PC-3 (cell line): ENCODE measurements around the gene IQGAP3. TPM values are rescaled to one million over a fixed set of nuclear protein-coding genes. Genes with fewer than 3 reads are reported as not detected.

Source experiments
- ATAC-seq: fragments of 200-7000 bp; cut with Tn5 transposase; 2 replicates; pipeline ENCODE4 v1.9.1; 2020; ENCODE audit warnings: mild to moderate bottlenecking, moderate library complexity
- BruUV-seq: library from RNA; stranded (reverse); fragments of 400-500 nt; replicated peaks from 2 replicates; lab custom pipeline; 2021; lab: Mats Ljungman, UMichigan
- CTCF ChIA-PET: fragments of 300-600 bp; sonication (Branson Sonifier 250); formaldehyde crosslinking; loops from one replicate; lab custom pipeline; 2022; ENCODE audit warnings: antibody characterized with exemption; lab: Charles Lee
- POLR2A ChIA-PET: fragments of 300-600 bp; sonication (Branson Sonifier 250); formaldehyde crosslinking; loops from one replicate; lab custom pipeline; 2022; ENCODE audit warnings: antibody characterized with exemption; ENCODE audit not compliant: unreplicated experiment; lab: Charles Lee
- DNase-seq: peaks from one replicate; pipeline ENCODE4 v3.0.0-alpha.2; 2015
- H2AFZ ChIP-seq: fragments of 300-600 bp; sonication (generic); 2 replicates; pipeline ENCODE4 v1.6.0; 2016; ENCODE audit warnings: antibody characterized with exemption, low read length
- H3F3A ChIP-seq: fragments of 300-600 bp; sonication (generic); one replicate; pipeline ENCODE4 v1.6.0; 2017; ENCODE audit warnings: antibody characterized with exemption, low read length, control low read depth, mild to moderate bottlenecking; ENCODE audit not compliant: unreplicated experiment
- H3K27ac ChIP-seq: fragments of 300-600 bp; sonication (generic); 2 replicates; pipeline ENCODE4 v1.5.1; 2016; ENCODE audit warnings: mild to moderate bottlenecking, low read length
- H3K27me3 ChIP-seq: fragments of 300-600 bp; sonication (generic); 2 replicates; pipeline ENCODE4 v1.6.1; 2016; ENCODE audit warnings: low read length, mixed read lengths
- H3K36me3 ChIP-seq: fragments of 300-600 bp; sonication (generic); 2 replicates; pipeline ENCODE4 v1.6.1; 2016; ENCODE audit warnings: low read depth, mixed run types, low read length, mixed read lengths
- H3K4me1 ChIP-seq: fragments of 300-600 bp; sonication (generic); 2 replicates; pipeline ENCODE4 v1.5.1; 2016; ENCODE audit warnings: low read length; ENCODE audit not compliant: insufficient read depth
- H3K4me2 ChIP-seq: fragments of 300-600 bp; sonication (generic); 2 replicates; pipeline ENCODE4 v1.6.0; 2016; ENCODE audit warnings: low read length
- H3K4me3 ChIP-seq: fragments of 300-600 bp; sonication (generic); 2 replicates; pipeline ENCODE4 v1.5.1; 2016; ENCODE audit warnings: mild to moderate bottlenecking, low read length, mixed read lengths
- H3K79me2 ChIP-seq: fragments of 300-600 bp; sonication (generic); 2 replicates; pipeline ENCODE4 v1.6.1; 2017; ENCODE audit warnings: low read length, mixed read lengths
- H3K9ac ChIP-seq: fragments of 300-600 bp; sonication (generic); 2 replicates; pipeline ENCODE4 v1.6.0; 2016; ENCODE audit warnings: mild to moderate bottlenecking, low read length
- H3K9me2 ChIP-seq: fragments of 300-600 bp; sonication (generic); replicated peaks from 2 replicates; pipeline ENCODE4 v1.6.1; 2016; ENCODE audit warnings: mixed run types, low read length, mixed read lengths
- H3K9me3 ChIP-seq: fragments of 300-600 bp; sonication (generic); 2 replicates; pipeline ENCODE4 v1.6.1; 2016; ENCODE audit warnings: low read length, mixed read lengths
- H4K20me1 ChIP-seq: fragments of 300-600 bp; sonication (generic); 2 replicates; pipeline ENCODE4 v1.6.1; 2016; ENCODE audit warnings: low read length, mixed read lengths
- EZH2 ChIP-seq: fragments of 300-600 bp; sonication (generic); IDR thresholded peaks from one replicate; pipeline ENCODE4 v1.6.1; 2017; ENCODE audit warnings: antibody characterized with exemption, mild to moderate bottlenecking, low read length; ENCODE audit not compliant: unreplicated experiment
- EZH2phosphoT487 ChIP-seq: fragments of 300-600 bp; sonication (generic); IDR thresholded peaks from 2 replicates; pipeline ENCODE4 v1.6.1; 2018; ENCODE audit warnings: mild to moderate bottlenecking, antibody characterized with exemption, low read length, borderline replicate concordance
- intact Hi-C: fragments of 100-400 bp; cut with micrococcal nuclease; formaldehyde crosslinking; loops from 2 replicates; pipeline ENCODE4 v1.9.0; 2023
- total RNA-seq: library from RNA; depleted of rRNA; stranded (reverse); fragments of >200 nt; gene quantifications from 2 replicates; pipeline ENCODE4 v1.2.3, GENCODE V29; 2014; rRNA removed
- TF ChIP-seq, protein P1 (sequence below): fragments of 300-600 bp; sonication (generic); conservative IDR thresholded peaks from 2 replicates; pipeline ENCODE4 v1.5.1; 2017; ENCODE audit warnings: antibody characterized with exemption, low read depth, mild to moderate bottlenecking, low read length

Gene IQGAP3
- total RNA-seq, 1 experiment from 2014 or later: 54.3 TPM

GRCh38 chr1:156475568-156476500 lies 96.5 kb downstream of the IQGAP3 start:
- H3K4me1 ChIP-seq: peaks cover 36% of the 10 kb centered on the region
- no peak overlapping the region for H3K27ac ChIP-seq
- ATAC-seq (no peak), DNase-seq (no peak)
- no peaks in the 10 kb centered on the region for H3K79me2 ChIP-seq
- TF ChIP-seq, protein P1, sequence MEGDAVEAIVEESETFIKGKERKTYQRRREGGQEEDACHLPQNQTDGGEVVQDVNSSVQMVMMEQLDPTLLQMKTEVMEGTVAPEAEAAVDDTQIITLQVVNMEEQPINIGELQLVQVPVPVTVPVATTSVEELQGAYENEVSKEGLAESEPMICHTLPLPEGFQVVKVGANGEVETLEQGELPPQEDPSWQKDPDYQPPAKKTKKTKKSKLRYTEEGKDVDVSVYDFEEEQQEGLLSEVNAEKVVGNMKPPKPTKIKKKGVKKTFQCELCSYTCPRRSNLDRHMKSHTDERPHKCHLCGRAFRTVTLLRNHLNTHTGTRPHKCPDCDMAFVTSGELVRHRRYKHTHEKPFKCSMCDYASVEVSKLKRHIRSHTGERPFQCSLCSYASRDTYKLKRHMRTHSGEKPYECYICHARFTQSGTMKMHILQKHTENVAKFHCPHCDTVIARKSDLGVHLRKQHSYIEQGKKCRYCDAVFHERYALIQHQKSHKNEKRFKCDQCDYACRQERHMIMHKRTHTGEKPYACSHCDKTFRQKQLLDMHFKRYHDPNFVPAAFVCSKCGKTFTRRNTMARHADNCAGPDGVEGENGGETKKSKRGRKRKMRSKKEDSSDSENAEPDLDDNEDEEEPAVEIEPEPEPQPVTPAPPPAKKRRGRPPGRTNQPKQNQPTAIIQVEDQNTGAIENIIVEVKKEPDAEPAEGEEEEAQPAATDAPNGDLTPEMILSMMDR: no peak
- TF ChIP-seq EZH2phosphoT487 (no peak), EZH2 (no peak)
- no peak overlapping the region for H3K4me2 ChIP-seq
- H4K20me1 ChIP-seq: peaks cover 4% of the 10 kb centered on the region; the same call in 1 of the 2 replicates
- no peaks in the 10 kb centered on the region for H3K27me3 ChIP-seq
- H2AFZ ChIP-seq: no peak overlapping the region
- CTCF ChIA-PET: no interaction called here
- POLR2A ChIA-PET: interaction anchor here (0.6 kb wide), 1 partner anchor 19 kb away, joined by 5 read pairs; no protein-coding TSS in a partner anchor
- H3F3A ChIP-seq: peaks cover 5% of the 10 kb centered on the region
- H3K9me2 ChIP-seq: no peaks in the 10 kb centered on the region
- no peak overlapping the region for H3K9ac ChIP-seq
- H3K9me3 ChIP-seq: no peaks in the 10 kb centered on the region
- peaks cover 64% of the 10 kb centered on the region for H3K36me3 ChIP-seq
- H3K4me3 ChIP-seq: no peak overlapping the region
- intact Hi-C loops: no loop called here
- no TSS peak for BruUV-seq

Other genes starting within 250 kb of the IQGAP3 start
- gene CCT3, start 234.3 kb downstream of the IQGAP3 start, total RNA-seq: 666 and 692 TPM in 2 replicates
- gene TSACC, start 234.0 kb downstream of the IQGAP3 start, total RNA-seq: 0.51 and 1.3 TPM in 2 replicates
- gene RHBG, start 203.4 kb downstream of the IQGAP3 start, total RNA-seq: 0.26 TPM in 1 of 2 replicates, not detected in the other
- 17.3 and 27.4 TPM in 2 replicates for gene MEF2D, start 71.8 kb downstream of the IQGAP3 start, total RNA-seq
- not detected in 2 replicates for gene TTC24, start 7.2 kb upstream of the IQGAP3 start, total RNA-seq
- gene NAXE, start 19.2 kb upstream of the IQGAP3 start, total RNA-seq: 237 and 261 TPM in 2 replicates
- gene GPATCH4, start 28.9 kb upstream of the IQGAP3 start, total RNA-seq: 37.3 and 73.7 TPM in 2 replicates
- gene HAPLN2, start 46.9 kb upstream of the IQGAP3 start, total RNA-seq: 1.1 TPM in 1 of 2 replicates, not detected in the other
- gene BCAN, start 69.6 kb upstream of the IQGAP3 start, total RNA-seq: not detected in 2 replicates
- gene NES, start 104.8 kb upstream of the IQGAP3 start, total RNA-seq: 58.2 and 70.0 TPM in 2 replicates
- gene CRABP2, start 133.0 kb upstream of the IQGAP3 start, total RNA-seq: 120 and 150 TPM in 2 replicates
- 10.4 and 14.6 TPM in 2 replicates for gene METTL25B, start 155.9 kb upstream of the IQGAP3 start, total RNA-seq
- 39.2 and 51.7 TPM in 2 replicates for gene ISG20L2, start 156.2 kb upstream of the IQGAP3 start, total RNA-seq
- 232 and 275 TPM in 2 replicates for gene MRPL24, start 168.5 kb upstream of the IQGAP3 start, total RNA-seq
- 586 and 1,030 TPM in 2 replicates for gene HDGF, start 179.1 kb upstream of the IQGAP3 start, total RNA-seq
- 103 TPM in 2 replicates for gene PRCC, start 195.0 kb upstream of the IQGAP3 start, total RNA-seq
- 6.9 and 7.8 TPM in 2 replicates for gene SH2D2A, start 244.3 kb upstream of the IQGAP3 start, total RNA-seq